Liver (tissue), 2 donors: ENCODE results near the gene TAF8.

Experiments used
- RAD21 ChIP-seq, 2 donors: IDR thresholded peaks; 2 replicates each; pipeline ENCODE4 v1.6.1; 2016; ENCODE audit warnings: antibody characterized with exemption in 2 of 2, mild to moderate bottlenecking in 2 of 2
- YY1 ChIP-seq: IDR thresholded peaks from 2 replicates; pipeline ENCODE4 v1.6.1; 2016; ENCODE audit warnings: antibody characterized with exemption, mild to moderate bottlenecking
- donor health status: healthy.

GRCh38 chr6:42095776-42096541 is 45.6 kb downstream of the TAF8 start:
- no peak for TF ChIP-seq RAD21 (IDR thresholded peaks at IDR 0.05)
- TF ChIP-seq YY1, result no peak
